ENCODE results near the gene PRICKLE2. TPM values are rescaled to one million over a fixed set of nuclear protein-coding genes. Genes with fewer than 3 reads are reported as not detected.

Gene PRICKLE2
- total and polyA plus RNA-seq, 4 donors: 0.89 to 8.0 (median 3.2) TPM

GRCh38 chr3:64240396-64240795, 15.1 kb upstream of the PRICKLE2 start:
- WGBS: 89% methylated on average over 3 of the region's 3 CpGs
- no peak overlapping the region for H3K27ac ChIP-seq (ENCODE audit: low read depth in 1 of 2, low read length in 2 of 2)
- H3K27me3 ChIP-seq (ENCODE audit: control insufficient read depth in 4 of 4, insufficient read depth in 4 of 4, low read length in 3 of 4): no peaks in the 10 kb centered on the region

GRCh38 chr3:64239841-64240240, 14.6 kb upstream of the PRICKLE2 start:
- Histone ChIP-seq H3K9me3 (ENCODE audit: control insufficient read depth in 4 of 4, low read length in 3 of 4) (no peaks in the 10 kb centered on the region), H3K27me3 (ENCODE audit: control insufficient read depth in 4 of 4, insufficient read depth in 4 of 4, low read length in 3 of 4) (no peaks in the 10 kb centered on the region), H3K4me1 (ENCODE audit: control insufficient read depth in 4 of 4, insufficient read depth in 4 of 4, low read length in 3 of 4) (no peaks in the 10 kb centered on the region), H3K4me3 (ENCODE audit: low read depth in 1 of 3, low read length in 3 of 3) (no peak overlapping the region), H3K9ac (ENCODE audit: low read depth in 1 of 2, low read length in 2 of 2) (no peak overlapping the region), H3K27ac (ENCODE audit: low read depth in 1 of 2, low read length in 2 of 2) (no peak overlapping the region), H3K36me3 (ENCODE audit: control insufficient read depth in 4 of 4, insufficient read depth in 3 of 4, low read depth in 1 of 4, low read length in 3 of 4) (no peaks in the 10 kb centered on the region)
- no peak for TF ChIP-seq HNF4G (IDR thresholded peaks at IDR 0.05)
- 91% methylated on average over 5 of the region's 5 CpGs for WGBS
- DNase-seq (ENCODE audit: low spot score): no peak

More at GRCh38 chr3:64240396-64240795, 15.1 kb upstream of the PRICKLE2 start:
- DNase-seq (ENCODE audit: low spot score): no peak
- H3K36me3 ChIP-seq (ENCODE audit: control insufficient read depth in 4 of 4, insufficient read depth in 3 of 4, low read depth in 1 of 4, low read length in 3 of 4): no peaks in the 10 kb centered on the region
- no peaks in the 10 kb centered on the region for H3K9me3 ChIP-seq (ENCODE audit: control insufficient read depth in 4 of 4, low read length in 3 of 4)
- H3K4me3 ChIP-seq (ENCODE audit: low read depth in 1 of 3, low read length in 3 of 3): no peak overlapping the region
- H3K9ac ChIP-seq (ENCODE audit: low read depth in 1 of 2, low read length in 2 of 2): no peak overlapping the region
- H3K4me1 ChIP-seq (ENCODE audit: control insufficient read depth in 4 of 4, insufficient read depth in 4 of 4, low read length in 3 of 4): no peaks in the 10 kb centered on the region
- TF ChIP-seq NR2F2 (IDR thresholded peaks at IDR 0.05) (no peak), FOXA2 (IDR thresholded peaks at IDR 0.05) (no peak), RXRA (IDR thresholded peaks at IDR 0.05) (no peak), YY1 (IDR thresholded peaks at IDR 0.05) (no peak), EGR1 (IDR thresholded peaks at IDR 0.05; ENCODE audit: low read depth in 2 of 2) (no peak), HNF4G (IDR thresholded peaks at IDR 0.05) (no peak), RAD21 (IDR thresholded peaks at IDR 0.05) (no peak), JUND (IDR thresholded peaks at IDR 0.05) (no peak), ATF3 (IDR thresholded peaks at IDR 0.05) (no peak), MAX (IDR thresholded peaks at IDR 0.05) (no peak)

GRCh38 chr3:64238971-64239667, 13.9 kb upstream of the PRICKLE2 start:
- no peak overlapping the region for H3K9ac ChIP-seq (ENCODE audit: low read depth in 1 of 2, low read length in 2 of 2)

DNA sequence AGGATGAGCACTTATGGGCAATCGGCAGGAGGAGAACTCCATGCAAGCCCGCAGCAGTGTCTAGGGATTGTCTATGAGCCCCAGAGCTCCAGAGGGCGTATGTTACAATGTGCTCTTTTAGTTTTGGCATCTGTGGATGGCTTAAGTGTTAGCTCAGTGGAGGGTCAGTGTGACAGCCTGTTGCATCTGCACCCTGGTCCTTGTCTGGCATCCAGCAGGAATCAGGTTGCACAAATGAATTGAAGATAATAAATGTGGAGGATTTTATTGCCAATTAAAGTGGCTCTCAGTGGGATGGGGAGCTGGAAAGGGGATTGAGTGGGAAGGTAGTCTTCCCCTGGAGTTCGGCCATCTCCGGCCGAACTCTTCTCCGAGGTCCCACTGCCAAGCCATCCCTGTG, 11.8 kb upstream of the PRICKLE2 start:
- Histone ChIP-seq H3K36me3 (ENCODE audit: control insufficient read depth in 4 of 4, insufficient read depth in 3 of 4, low read depth in 1 of 4, low read length in 3 of 4) (no peaks in the 10 kb centered on the region), H3K27ac (ENCODE audit: low read depth in 1 of 2, low read length in 2 of 2) (no peak overlapping the region), H3K4me1 (ENCODE audit: control insufficient read depth in 4 of 4, insufficient read depth in 4 of 4, low read length in 3 of 4) (no peaks in the 10 kb centered on the region), H3K4me3 (ENCODE audit: low read depth in 1 of 3, low read length in 3 of 3) (no peak overlapping the region), H3K27me3 (ENCODE audit: control insufficient read depth in 4 of 4, insufficient read depth in 4 of 4, low read length in 3 of 4) (no peaks in the 10 kb centered on the region), H3K9me3 (ENCODE audit: control insufficient read depth in 4 of 4, low read length in 3 of 4) (no peaks in the 10 kb centered on the region), H3K9ac (ENCODE audit: low read depth in 1 of 2, low read length in 2 of 2) (no peak overlapping the region)
- no peak for DNase-seq (ENCODE audit: low spot score)
- 94% methylated on average over 7 of the region's 7 CpGs for WGBS
- TF ChIP-seq, protein P1, sequence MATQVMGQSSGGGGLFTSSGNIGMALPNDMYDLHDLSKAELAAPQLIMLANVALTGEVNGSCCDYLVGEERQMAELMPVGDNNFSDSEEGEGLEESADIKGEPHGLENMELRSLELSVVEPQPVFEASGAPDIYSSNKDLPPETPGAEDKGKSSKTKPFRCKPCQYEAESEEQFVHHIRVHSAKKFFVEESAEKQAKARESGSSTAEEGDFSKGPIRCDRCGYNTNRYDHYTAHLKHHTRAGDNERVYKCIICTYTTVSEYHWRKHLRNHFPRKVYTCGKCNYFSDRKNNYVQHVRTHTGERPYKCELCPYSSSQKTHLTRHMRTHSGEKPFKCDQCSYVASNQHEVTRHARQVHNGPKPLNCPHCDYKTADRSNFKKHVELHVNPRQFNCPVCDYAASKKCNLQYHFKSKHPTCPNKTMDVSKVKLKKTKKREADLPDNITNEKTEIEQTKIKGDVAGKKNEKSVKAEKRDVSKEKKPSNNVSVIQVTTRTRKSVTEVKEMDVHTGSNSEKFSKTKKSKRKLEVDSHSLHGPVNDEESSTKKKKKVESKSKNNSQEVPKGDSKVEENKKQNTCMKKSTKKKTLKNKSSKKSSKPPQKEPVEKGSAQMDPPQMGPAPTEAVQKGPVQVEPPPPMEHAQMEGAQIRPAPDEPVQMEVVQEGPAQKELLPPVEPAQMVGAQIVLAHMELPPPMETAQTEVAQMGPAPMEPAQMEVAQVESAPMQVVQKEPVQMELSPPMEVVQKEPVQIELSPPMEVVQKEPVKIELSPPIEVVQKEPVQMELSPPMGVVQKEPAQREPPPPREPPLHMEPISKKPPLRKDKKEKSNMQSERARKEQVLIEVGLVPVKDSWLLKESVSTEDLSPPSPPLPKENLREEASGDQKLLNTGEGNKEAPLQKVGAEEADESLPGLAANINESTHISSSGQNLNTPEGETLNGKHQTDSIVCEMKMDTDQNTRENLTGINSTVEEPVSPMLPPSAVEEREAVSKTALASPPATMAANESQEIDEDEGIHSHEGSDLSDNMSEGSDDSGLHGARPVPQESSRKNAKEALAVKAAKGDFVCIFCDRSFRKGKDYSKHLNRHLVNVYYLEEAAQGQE (IDR thresholded peaks at IDR 0.05): no peak
- no peak for TF ChIP-seq ZBTB33 (IDR thresholded peaks at IDR 0.05)
- no peak for TF ChIP-seq MAX (IDR thresholded peaks at IDR 0.05)
- no peak for TF ChIP-seq GABPA (IDR thresholded peaks at IDR 0.05 in 1 of 2, conservative IDR thresholded peaks at IDR 0.05 in 1 of 2)
- no peak for TF ChIP-seq YY1 (IDR thresholded peaks at IDR 0.05)
- TF ChIP-seq HNF4G (IDR thresholded peaks at IDR 0.05): no peak

More at GRCh38 chr3:64238971-64239667, 13.9 kb upstream of the PRICKLE2 start:
- Histone ChIP-seq H3K27ac (ENCODE audit: low read depth in 1 of 2, low read length in 2 of 2) (no peak overlapping the region), H3K36me3 (ENCODE audit: control insufficient read depth in 4 of 4, insufficient read depth in 3 of 4, low read depth in 1 of 4, low read length in 3 of 4) (no peaks in the 10 kb centered on the region), H3K4me3 (ENCODE audit: low read depth in 1 of 3, low read length in 3 of 3) (no peak overlapping the region), H3K4me1 (ENCODE audit: control insufficient read depth in 4 of 4, insufficient read depth in 4 of 4, low read length in 3 of 4) (no peaks in the 10 kb centered on the region), H3K27me3 (ENCODE audit: control insufficient read depth in 4 of 4, insufficient read depth in 4 of 4, low read length in 3 of 4) (no peaks in the 10 kb centered on the region), H3K9me3 (ENCODE audit: control insufficient read depth in 4 of 4, low read length in 3 of 4) (no peaks in the 10 kb centered on the region)
- DNase-seq (ENCODE audit: low spot score): no peak
- TF ChIP-seq NR2F2 (IDR thresholded peaks at IDR 0.05) (no peak), SP1 (IDR thresholded peaks at IDR 0.05) (no peak), ATF3 (IDR thresholded peaks at IDR 0.05) (no peak), RAD21 (IDR thresholded peaks at IDR 0.05) (peak in 1 of 2 donors; percentile 9), JUND (IDR thresholded peaks at IDR 0.05) (no peak), EGR1 (IDR thresholded peaks at IDR 0.05; ENCODE audit: low read depth in 2 of 2) (no peak), HNF4A (conservative IDR thresholded peaks at IDR 0.05) (no peak), FOXA2 (IDR thresholded peaks at IDR 0.05) (no peak), HNF4G (IDR thresholded peaks at IDR 0.05) (no peak)
- WGBS: 84% methylated on average over 12 of the region's 12 CpGs

All from liver (tissue), 9 donors.